ENCODE results near the gene DNAH17. TPM values are rescaled to one million over a fixed set of nuclear protein-coding genes. Genes with fewer than 3 reads are reported as not detected.

DNAH17 gene
- total and polyA plus RNA-seq, 2 of the 13 experiments (the other 11 are each of a cell fraction or from before 2014, with no cell fraction given), result 0.86 to 1.6 TPM

DNA sequence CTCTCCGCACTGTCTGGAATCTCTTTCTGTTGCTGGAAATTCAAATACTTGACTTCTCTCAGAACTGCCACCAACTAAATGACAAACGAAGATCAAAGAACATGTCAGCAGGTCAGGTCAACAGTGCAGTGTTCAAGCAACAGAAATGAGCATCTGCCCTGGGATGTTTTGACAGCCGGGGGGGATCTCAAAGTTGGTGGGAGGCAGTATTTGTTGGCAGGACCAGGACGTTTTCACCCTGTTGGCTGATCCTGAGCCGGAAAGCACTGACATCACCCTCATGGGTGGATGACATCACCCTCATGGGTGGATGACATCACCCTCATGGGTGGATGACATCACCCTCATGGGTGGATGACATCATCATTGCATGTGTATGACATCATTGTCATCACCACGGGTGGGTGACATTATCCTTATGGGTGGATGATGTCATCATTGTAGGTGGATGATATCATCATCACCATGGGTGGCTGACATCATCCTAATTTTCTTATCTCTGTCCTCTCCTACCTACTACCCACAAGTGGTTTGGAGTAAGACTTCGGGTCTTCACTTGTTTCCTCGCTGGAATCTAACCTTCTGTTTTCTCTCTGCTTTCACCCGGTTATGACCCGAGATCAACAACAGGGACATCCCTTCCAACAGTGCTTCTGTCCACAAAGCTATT, 18.9 kb downstream of the DNAH17 start (continued):
- TF ChIP-seq, protein P1, sequence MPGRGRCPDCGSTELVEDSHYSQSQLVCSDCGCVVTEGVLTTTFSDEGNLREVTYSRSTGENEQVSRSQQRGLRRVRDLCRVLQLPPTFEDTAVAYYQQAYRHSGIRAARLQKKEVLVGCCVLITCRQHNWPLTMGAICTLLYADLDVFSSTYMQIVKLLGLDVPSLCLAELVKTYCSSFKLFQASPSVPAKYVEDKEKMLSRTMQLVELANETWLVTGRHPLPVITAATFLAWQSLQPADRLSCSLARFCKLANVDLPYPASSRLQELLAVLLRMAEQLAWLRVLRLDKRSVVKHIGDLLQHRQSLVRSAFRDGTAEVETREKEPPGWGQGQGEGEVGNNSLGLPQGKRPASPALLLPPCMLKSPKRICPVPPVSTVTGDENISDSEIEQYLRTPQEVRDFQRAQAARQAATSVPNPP (CRISPR knock-in tag; IDR thresholded peaks at IDR 0.05), result no peak
- no peak for TF ChIP-seq SNRNP70 (IDR thresholded peaks at IDR 0.05; ENCODE audit: low read depth, low read length)
- TF ChIP-seq RCOR2 (CRISPR knock-in tag; IDR thresholded peaks at IDR 0.05), result peak; percentile 65; the same call in 1 of the 2 replicates
- TF ChIP-seq, protein P2, sequence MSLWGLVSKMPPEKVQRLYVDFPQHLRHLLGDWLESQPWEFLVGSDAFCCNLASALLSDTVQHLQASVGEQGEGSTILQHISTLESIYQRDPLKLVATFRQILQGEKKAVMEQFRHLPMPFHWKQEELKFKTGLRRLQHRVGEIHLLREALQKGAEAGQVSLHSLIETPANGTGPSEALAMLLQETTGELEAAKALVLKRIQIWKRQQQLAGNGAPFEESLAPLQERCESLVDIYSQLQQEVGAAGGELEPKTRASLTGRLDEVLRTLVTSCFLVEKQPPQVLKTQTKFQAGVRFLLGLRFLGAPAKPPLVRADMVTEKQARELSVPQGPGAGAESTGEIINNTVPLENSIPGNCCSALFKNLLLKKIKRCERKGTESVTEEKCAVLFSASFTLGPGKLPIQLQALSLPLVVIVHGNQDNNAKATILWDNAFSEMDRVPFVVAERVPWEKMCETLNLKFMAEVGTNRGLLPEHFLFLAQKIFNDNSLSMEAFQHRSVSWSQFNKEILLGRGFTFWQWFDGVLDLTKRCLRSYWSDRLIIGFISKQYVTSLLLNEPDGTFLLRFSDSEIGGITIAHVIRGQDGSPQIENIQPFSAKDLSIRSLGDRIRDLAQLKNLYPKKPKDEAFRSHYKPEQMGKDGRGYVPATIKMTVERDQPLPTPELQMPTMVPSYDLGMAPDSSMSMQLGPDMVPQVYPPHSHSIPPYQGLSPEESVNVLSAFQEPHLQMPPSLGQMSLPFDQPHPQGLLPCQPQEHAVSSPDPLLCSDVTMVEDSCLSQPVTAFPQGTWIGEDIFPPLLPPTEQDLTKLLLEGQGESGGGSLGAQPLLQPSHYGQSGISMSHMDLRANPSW (CRISPR knock-in tag; IDR thresholded peaks at IDR 0.05; ENCODE audit: borderline replicate concordance), result no peak
- no peak for TF ChIP-seq HNRNPLL (IDR thresholded peaks at IDR 0.05; ENCODE audit: low read depth, low read length, poor library complexity, severe bottlenecking)
- TF ChIP-seq SATB2 (CRISPR knock-in tag; IDR thresholded peaks at IDR 0.05), result no peak
- no peak for TF ChIP-seq RFXAP (CRISPR knock-in tag; IDR thresholded peaks at IDR 0.05; ENCODE audit: borderline replicate concordance)
- TF ChIP-seq POLR2AphosphoS2 (IDR thresholded peaks at IDR 0.05; ENCODE audit: low read depth, low read length), result no peak
- no peak for TF ChIP-seq ZNF776 (CRISPR knock-in tag; IDR thresholded peaks at IDR 0.05)
- TF ChIP-seq, protein P3, sequence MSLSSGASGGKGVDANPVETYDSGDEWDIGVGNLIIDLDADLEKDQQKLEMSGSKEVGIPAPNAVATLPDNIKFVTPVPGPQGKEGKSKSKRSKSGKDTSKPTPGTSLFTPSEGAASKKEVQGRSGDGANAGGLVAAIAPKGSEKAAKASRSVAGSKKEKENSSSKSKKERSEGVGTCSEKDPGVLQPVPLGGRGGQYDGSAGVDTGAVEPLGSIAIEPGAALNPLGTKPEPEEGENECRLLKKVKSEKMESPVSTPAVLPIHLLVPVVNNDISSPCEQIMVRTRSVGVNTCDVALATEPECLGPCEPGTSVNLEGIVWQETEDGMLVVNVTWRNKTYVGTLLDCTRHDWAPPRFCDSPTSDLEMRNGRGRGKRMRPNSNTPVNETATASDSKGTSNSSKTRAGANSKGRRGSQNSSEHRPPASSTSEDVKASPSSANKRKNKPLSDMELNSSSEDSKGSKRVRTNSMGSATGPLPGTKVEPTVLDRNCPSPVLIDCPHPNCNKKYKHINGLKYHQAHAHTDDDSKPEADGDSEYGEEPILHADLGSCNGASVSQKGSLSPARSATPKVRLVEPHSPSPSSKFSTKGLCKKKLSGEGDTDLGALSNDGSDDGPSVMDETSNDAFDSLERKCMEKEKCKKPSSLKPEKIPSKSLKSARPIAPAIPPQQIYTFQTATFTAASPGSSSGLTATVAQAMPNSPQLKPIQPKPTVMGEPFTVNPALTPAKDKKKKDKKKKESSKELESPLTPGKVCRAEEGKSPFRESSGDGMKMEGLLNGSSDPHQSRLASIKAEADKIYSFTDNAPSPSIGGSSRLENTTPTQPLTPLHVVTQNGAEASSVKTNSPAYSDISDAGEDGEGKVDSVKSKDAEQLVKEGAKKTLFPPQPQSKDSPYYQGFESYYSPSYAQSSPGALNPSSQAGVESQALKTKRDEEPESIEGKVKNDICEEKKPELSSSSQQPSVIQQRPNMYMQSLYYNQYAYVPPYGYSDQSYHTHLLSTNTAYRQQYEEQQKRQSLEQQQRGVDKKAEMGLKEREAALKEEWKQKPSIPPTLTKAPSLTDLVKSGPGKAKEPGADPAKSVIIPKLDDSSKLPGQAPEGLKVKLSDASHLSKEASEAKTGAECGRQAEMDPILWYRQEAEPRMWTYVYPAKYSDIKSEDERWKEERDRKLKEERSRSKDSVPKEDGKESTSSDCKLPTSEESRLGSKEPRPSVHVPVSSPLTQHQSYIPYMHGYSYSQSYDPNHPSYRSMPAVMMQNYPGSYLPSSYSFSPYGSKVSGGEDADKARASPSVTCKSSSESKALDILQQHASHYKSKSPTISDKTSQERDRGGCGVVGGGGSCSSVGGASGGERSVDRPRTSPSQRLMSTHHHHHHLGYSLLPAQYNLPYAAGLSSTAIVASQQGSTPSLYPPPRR (CRISPR knock-in tag; IDR thresholded peaks at IDR 0.05; ENCODE audit: borderline replicate concordance), result no peak; the same call in 1 of the 2 replicates
- no peak for TF ChIP-seq ZFP36L1 (CRISPR knock-in tag; IDR thresholded peaks at IDR 0.05)
- no peak for TF ChIP-seq TBP (CRISPR knock-in tag; IDR thresholded peaks at IDR 0.05)
- TF ChIP-seq MTA1 (CRISPR knock-in tag; IDR thresholded peaks at IDR 0.05; ENCODE audit: borderline replicate concordance), result 0 out of 2 replicates have a peak, but pooled peaks have one; percentile 56
- TF ChIP-seq NKX3-1 (CRISPR knock-in tag; IDR thresholded peaks at IDR 0.05), result no peak
- peak; percentile 35; the same call in 1 of the 2 replicates for TF ChIP-seq MYC (CRISPR knock-in tag; IDR thresholded peaks at IDR 0.05; ENCODE audit: borderline replicate concordance)
- TF ChIP-seq POLR2G (IDR thresholded peaks at IDR 0.05; ENCODE audit: low read depth, low read length), result no peak
- TF ChIP-seq ETV5 (CRISPR knock-in tag; IDR thresholded peaks at IDR 0.05; ENCODE audit: borderline replicate concordance), result peak; percentile 25; the same call in 1 of the 2 replicates
- no peak for TF ChIP-seq KLF15 (CRISPR knock-in tag; IDR thresholded peaks at IDR 0.05; ENCODE audit: borderline replicate concordance)
- TF ChIP-seq ZSCAN22 (CRISPR knock-in tag; IDR thresholded peaks at IDR 0.05), result no peak
- no peak for TF ChIP-seq MAFG (CRISPR knock-in tag; IDR thresholded peaks at IDR 0.05)
- TF ChIP-seq EP300 (IDR thresholded peaks at IDR 0.05; ENCODE audit: low read depth in 2 of 2, low read length in 2 of 2), result peak in 1 of 2 experiments; percentile 50; a peak in 1 of 4 replicates
- peak; percentile 33; the same call in 1 of the 2 replicates for TF ChIP-seq EP300 (CRISPR knock-in tag; IDR thresholded peaks at IDR 0.05; ENCODE audit: borderline replicate concordance)

All from HepG2 (cell line).